GM10266 (cell line): ENCODE results near the gene CLMN.

ENCODE experiments used
- DNase-seq: peaks from one replicate; pipeline ENCODE4 v3.0.0; 2012; ENCODE audit errors: extremely low spot score
- CTCF ChIP-seq: IDR thresholded peaks from 2 replicates; pipeline ENCODE4 v1.5.1; 2012; ENCODE audit warnings: mild to moderate bottlenecking, low read depth; ENCODE audit not compliant: control insufficient read depth, insufficient read depth; ENCODE audit errors: missing control alignments

The CLMN gene

GRCh38 chr14:95315579-95315978, 4.1 kb downstream of the CLMN start:
- no peak for DNase-seq
- TF ChIP-seq CTCF = no peak

GRCh38 chr14:95315156-95315555, 4.6 kb downstream of the CLMN start:
- TF ChIP-seq CTCF = no peak
- no peak for DNase-seq

- peak; percentile 65 for DNase-seq
- TF ChIP-seq CTCF = no peak
These were observed 5.1 kb downstream of the CLMN start for GRCh38 chr14:95314609-95315008.

- DNase-seq = no peak
- no peak for TF ChIP-seq CTCF
These were observed 6.0 kb downstream of the CLMN start for GRCh38 chr14:95313707-95314106.

- TF ChIP-seq CTCF = no peak
- DNase-seq = no peak
These were observed 6.5 kb downstream of the CLMN start for GRCh38 chr14:95313190-95313589.

GRCh38 chr14:95312311-95312710, 7.4 kb downstream of the CLMN start:
- no peak for TF ChIP-seq CTCF
- DNase-seq = no peak

- DNase-seq = no peak
- TF ChIP-seq CTCF = no peak
These were observed 8.0 kb downstream of the CLMN start for GRCh38 chr14:95311752-95312151.
